B cell (primary cell): ENCODE results near the gene GNG10.

Experiments
- CTCF ChIP-seq: fragments of 200-600 bp; IDR thresholded peaks from one replicate; pipeline ENCODE4 v1.8.0; 2022; ENCODE audit warnings: antibody characterized with exemption, mild to moderate bottlenecking
- EZH2 ChIP-seq: IDR thresholded peaks from 2 replicates; pipeline ENCODE4 v1.6.1; 2012; ENCODE audit warnings: borderline replicate concordance, low read depth, mild to moderate bottlenecking, moderate library complexity, low read length; ENCODE audit not compliant: insufficient read depth, poor library complexity, severe bottlenecking

GRCh38 chr9:111613436-111614040, 47.9 kb upstream of the GNG10 start:
- TF ChIP-seq CTCF (no peak), EZH2 (no peak)
